ENCODE data around the gene PLPP2.

GRCh38 chr19:327291-328024 lies 36.3 kb upstream of the PLPP2 start:
- no peak for TF ChIP-seq CTCF (IDR thresholded peaks at IDR 0.05; ENCODE audit: poor library complexity, severe bottlenecking)
- no peak for TF ChIP-seq SMC3 (conservative IDR thresholded peaks at IDR 0.05; ENCODE audit: poor library complexity)
- TF ChIP-seq MXI1 (conservative IDR thresholded peaks at IDR 0.05; ENCODE audit: poor library complexity, severe bottlenecking) = no peak
- no peak for TF ChIP-seq POLR2AphosphoS5 (IDR thresholded peaks at IDR 0.05)
- no peak for TF ChIP-seq EP300 (conservative IDR thresholded peaks at IDR 0.05; ENCODE audit: poor library complexity, severe bottlenecking)
- no peak for TF ChIP-seq EZH2 (IDR thresholded peaks at IDR 0.05; ENCODE audit: borderline replicate concordance, insufficient read depth, low read length, poor library complexity, severe bottlenecking)
- no peak for TF ChIP-seq REST (IDR thresholded peaks at IDR 0.05; ENCODE audit: borderline replicate concordance)
- TF ChIP-seq RAD21 (conservative IDR thresholded peaks at IDR 0.05) = no peak
- TF ChIP-seq TAF1 (IDR thresholded peaks at IDR 0.05; ENCODE audit: low read depth) = no peak
